Activated CD4-positive, alpha-beta T cell treated with anti-CD3 and anti-CD28 coated beads, Interleukin-2, amount 50 U/mL, for 4 hours (primary cell): ENCODE measurements around the gene SIN3B.

Experiments
- DNase-seq, 2 experiments: peaks; one replicate each; pipeline ENCODE4 v3.0.0-alpha.2; 2020

SIN3B gene

GRCh38 chr19:16889883-16890460 lies 60.8 kb downstream of the SIN3B start:
- no peak for DNase-seq

GRCh38 chr19:16890461-16891184 lies 61.4 kb downstream of the SIN3B start:
- DNase-seq, result no peak

GRCh38 chr19:16891696-16892382 lies 62.6 kb downstream of the SIN3B start:
- DNase-seq, result no peak

GRCh38 chr19:16892436-16892835 lies 63.2 kb downstream of the SIN3B start:
- no peak for DNase-seq

- DNase-seq, result no peak
Observed at GRCh38 chr19:16892868-16893685, 63.9 kb downstream of the SIN3B start.

GRCh38 chr19:16893686-16893989 lies 64.4 kb downstream of the SIN3B start:
- no peak for DNase-seq

GRCh38 chr19:16894080-16894479 lies 64.9 kb downstream of the SIN3B start:
- DNase-seq, result no peak

- no peak for DNase-seq
Observed at GRCh38 chr19:16895467-16896145, 66.4 kb downstream of the SIN3B start.

GRCh38 chr19:16896146-16897028 lies 67.2 kb downstream of the SIN3B start:
- DNase-seq, result no peak

- DNase-seq, result peak; percentile 42 to 52
Observed at GRCh38 chr19:16897029-16897855, 68.0 kb downstream of the SIN3B start.

GRCh38 chr19:16897856-16898161 lies 68.6 kb downstream of the SIN3B start:
- no peak for DNase-seq

GRCh38 chr19:16898361-16899015 lies 69.3 kb downstream of the SIN3B start:
- DNase-seq, result no peak

GRCh38 chr19:16899566-16900075 lies 70.4 kb downstream of the SIN3B start:
- DNase-seq, result no peak

- DNase-seq, result no peak
Observed at GRCh38 chr19:16901491-16902175, 72.4 kb downstream of the SIN3B start.

- no peak for DNase-seq
Observed at GRCh38 chr19:16902545-16902944, 73.3 kb downstream of the SIN3B start.

- DNase-seq, result no peak
Observed at GRCh38 chr19:16903347-16903746, 74.1 kb downstream of the SIN3B start.

GRCh38 chr19:16904599-16904998 lies 75.4 kb downstream of the SIN3B start:
- no peak for DNase-seq

GRCh38 chr19:16908759-16909158 lies 79.6 kb downstream of the SIN3B start:
- no peak for DNase-seq

GRCh38 chr19:16911046-16911445 lies 81.8 kb downstream of the SIN3B start:
- no peak for DNase-seq

GRCh38 chr19:16912780-16913179 lies 83.6 kb downstream of the SIN3B start:
- no peak for DNase-seq
